Activated CD4-positive, alpha-beta memory T cell treated with anti-CD3 and anti-CD28 coated beads, Interleukin-2, amount 10 ng/mL, durations not matched to agents 7 days and 5 days (primary cell): ENCODE data around the gene DCAF7. TPM values are rescaled to one million over a fixed set of nuclear protein-coding genes. Genes with fewer than 3 reads are reported as not detected.

Source experiments
- CTCF ChIA-PET: fragments of 350-600 bp; sonication (Branson Sonifier 250); formaldehyde crosslinking; loops from one replicate; lab custom pipeline; 2021; ENCODE audit warnings: antibody characterized with exemption, inconsistent platforms; lab: Charles Lee
- POLR2A ChIA-PET: fragments of 350-600 bp; sonication (Branson Sonifier 250); formaldehyde crosslinking; loops from one replicate; lab custom pipeline; 2021; ENCODE audit warnings: antibody characterized with exemption; lab: Charles Lee
- DNase-seq: peaks from one replicate; pipeline ENCODE4 v3.0.0-alpha.2; 2020
- H3K27ac Mint-ChIP-seq: one replicate; pipeline ENCODE4 v1.8.0; 2021; ENCODE audit warnings: mild to moderate bottlenecking, mixed read lengths
- H3K27me3 Mint-ChIP-seq: one replicate; pipeline ENCODE4 v1.8.0; 2021; ENCODE audit warnings: mixed read lengths
- H3K36me3 Mint-ChIP-seq: one replicate; pipeline ENCODE4 v1.8.0; 2021; ENCODE audit warnings: low read depth, mixed read lengths
- H3K4me1 Mint-ChIP-seq: one replicate; pipeline ENCODE4 v1.8.0; 2021; ENCODE audit warnings: mixed read lengths
- H3K4me3 Mint-ChIP-seq: one replicate; pipeline ENCODE4 v1.8.0; 2021; ENCODE audit warnings: mild to moderate bottlenecking, mixed read lengths
- H3K9me3 Mint-ChIP-seq: one replicate; pipeline ENCODE4 v1.8.0; 2021; ENCODE audit warnings: mixed read lengths
- total RNA-seq, 2 experiments: library from RNA; stranded (reverse); gene quantifications; one replicate each; pipeline ENCODE4 v1.2.3, GENCODE V29; 2021

DCAF7 gene
- total RNA-seq, 2 experiments from 2014 or later: 138 to 139 TPM

DNA sequence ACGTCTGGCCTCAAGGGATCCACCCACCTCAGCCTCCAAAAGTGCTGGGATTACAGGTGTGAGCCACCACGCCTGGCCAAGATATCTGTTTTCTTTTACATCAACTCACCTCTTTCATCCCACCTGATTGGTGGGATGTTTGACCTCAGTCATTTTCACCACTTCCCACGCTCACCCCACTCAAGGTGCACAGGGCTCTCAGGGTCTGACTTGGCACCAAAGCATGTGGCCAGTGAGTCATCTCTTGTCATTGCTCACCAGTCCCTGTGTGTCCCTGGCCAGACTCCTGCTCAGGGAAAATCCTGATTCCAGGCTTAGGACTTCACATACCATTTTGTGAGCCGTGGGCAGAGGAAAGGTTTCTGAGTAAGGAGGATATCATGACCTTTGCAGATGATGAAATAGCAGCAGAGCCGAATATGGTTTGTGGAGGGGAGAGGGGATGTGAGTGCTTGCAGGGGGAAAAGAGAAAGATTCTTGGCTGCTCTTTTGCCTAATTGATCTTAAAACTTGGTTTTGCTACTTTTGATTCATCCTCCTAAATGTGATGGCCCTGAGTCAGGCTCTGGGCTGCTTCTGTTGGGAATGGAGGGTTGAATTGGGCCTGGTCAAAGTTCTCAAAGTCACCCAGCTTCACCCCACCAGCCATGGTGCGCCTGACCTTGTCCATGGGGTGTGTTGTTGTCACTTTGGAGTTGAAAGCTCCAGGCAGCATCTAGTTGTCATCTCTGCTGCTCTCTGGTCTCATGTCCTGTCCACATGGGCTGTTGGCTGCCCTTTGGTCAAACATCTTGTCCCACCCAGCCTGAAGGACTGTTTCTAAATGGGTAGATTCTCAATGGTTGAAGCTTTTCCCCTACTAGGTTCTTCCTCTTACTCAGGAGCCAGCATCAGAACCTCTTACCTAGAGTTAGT lies 33.1 kb upstream of the DCAF7 start:
- POLR2A ChIA-PET: no interaction called here
- no peaks in the 10 kb centered on the region for H3K9me3 Mint-ChIP-seq
- no peaks in the 10 kb centered on the region for H3K4me1 Mint-ChIP-seq
- DNase-seq: no peak
- no peak overlapping the region for H3K4me3 Mint-ChIP-seq
- H3K27ac Mint-ChIP-seq: no peak overlapping the region
- CTCF ChIA-PET: no interaction called here
- peaks cover 12% of the 10 kb centered on the region for H3K27me3 Mint-ChIP-seq
- no peaks in the 10 kb centered on the region for H3K36me3 Mint-ChIP-seq

DNA sequence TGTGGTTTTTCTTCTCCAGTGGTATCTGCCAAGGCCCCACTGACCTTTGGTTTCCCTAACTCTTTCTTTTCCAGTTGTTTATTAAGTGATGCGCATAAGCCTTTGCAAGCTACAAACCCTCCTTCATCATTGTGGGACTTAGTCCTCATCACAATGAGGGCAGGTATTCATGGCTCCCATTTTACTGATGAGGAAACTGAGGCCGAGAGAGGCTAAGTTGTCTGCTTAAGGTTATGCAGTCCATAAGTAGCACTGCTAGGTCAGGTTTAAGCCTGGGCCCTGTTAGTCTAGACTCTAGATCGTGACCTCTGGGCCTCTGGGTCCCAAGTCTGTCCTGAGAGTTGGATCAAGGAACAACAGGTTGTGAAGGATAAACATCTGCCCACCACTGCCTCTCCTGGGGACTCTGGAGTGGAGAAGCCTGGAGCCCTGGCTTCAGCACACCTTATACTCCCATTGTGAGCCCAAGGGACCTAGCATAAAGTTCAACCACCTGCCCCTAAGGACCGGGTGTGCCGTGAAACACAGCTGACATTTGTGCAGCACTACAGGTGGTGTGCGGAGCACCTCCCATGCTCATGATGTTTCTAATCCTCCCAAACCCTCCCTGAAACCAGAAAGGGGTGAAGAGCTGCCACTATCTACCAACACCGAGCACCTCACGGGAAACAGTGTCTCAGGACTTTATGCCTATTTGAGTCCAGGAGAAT lies 32.3 kb upstream of the DCAF7 start:
- no peak for DNase-seq
- H3K27me3 Mint-ChIP-seq: peaks cover 12% of the 10 kb centered on the region
- ChIA-PET POLR2A (no interaction called here), CTCF (interaction anchor here (0.6 kb wide), 1 partner anchor 85 kb away, joined by 3 read pairs; no protein-coding TSS in a partner anchor)
- no peak overlapping the region for H3K27ac Mint-ChIP-seq
- H3K9me3 Mint-ChIP-seq: no peaks in the 10 kb centered on the region
- no peaks in the 10 kb centered on the region for H3K4me1 Mint-ChIP-seq
- H3K36me3 Mint-ChIP-seq: no peaks in the 10 kb centered on the region
- H3K4me3 Mint-ChIP-seq: no peak overlapping the region

DNA sequence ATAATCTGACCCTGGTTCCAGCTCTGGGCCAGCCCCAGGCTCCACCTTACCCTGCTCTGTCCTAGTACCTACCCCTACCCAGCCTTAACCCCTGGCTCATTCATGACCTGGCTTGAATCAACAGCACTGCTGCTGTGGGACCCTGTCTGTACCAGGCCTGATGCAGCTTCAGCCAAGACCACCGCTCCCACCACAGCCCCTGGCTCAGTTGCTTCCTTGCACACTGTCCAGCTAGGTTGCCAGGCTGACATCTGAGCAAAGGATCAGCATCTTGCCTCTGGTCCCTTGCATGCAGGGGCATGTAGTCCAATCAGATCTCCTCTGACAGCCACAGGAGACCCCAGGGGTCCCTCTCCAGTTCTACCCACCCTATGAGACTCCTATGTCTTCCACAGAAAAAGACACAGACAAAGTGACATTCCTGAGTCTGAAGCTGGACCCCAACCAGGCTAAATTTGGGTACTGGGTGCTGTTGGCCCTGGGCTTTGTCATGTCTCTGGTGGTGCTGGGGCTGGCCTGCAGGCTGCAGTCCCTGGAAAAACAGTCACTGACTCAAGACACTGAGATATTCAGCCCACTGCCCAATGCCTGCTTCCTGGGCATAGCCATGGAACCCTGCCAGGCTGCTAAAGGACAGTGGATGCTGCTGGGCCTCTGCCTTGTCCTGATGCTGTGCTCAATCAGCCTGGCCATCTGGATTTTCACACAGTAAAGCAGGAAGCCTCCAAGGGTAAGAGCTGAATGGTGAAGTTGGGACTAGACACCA lies 31.0 kb upstream of the DCAF7 start:
- peaks cover 20% of the 10 kb centered on the region for H3K27me3 Mint-ChIP-seq
- POLR2A ChIA-PET: no interaction called here
- DNase-seq: no peak
- peaks cover 6% of the 10 kb centered on the region for H3K4me1 Mint-ChIP-seq
- CTCF ChIA-PET: no interaction called here
- H3K36me3 Mint-ChIP-seq: no peaks in the 10 kb centered on the region
- H3K9me3 Mint-ChIP-seq: no peaks in the 10 kb centered on the region
- H3K4me3 Mint-ChIP-seq: no peak overlapping the region
- no peak overlapping the region for H3K27ac Mint-ChIP-seq

DNA sequence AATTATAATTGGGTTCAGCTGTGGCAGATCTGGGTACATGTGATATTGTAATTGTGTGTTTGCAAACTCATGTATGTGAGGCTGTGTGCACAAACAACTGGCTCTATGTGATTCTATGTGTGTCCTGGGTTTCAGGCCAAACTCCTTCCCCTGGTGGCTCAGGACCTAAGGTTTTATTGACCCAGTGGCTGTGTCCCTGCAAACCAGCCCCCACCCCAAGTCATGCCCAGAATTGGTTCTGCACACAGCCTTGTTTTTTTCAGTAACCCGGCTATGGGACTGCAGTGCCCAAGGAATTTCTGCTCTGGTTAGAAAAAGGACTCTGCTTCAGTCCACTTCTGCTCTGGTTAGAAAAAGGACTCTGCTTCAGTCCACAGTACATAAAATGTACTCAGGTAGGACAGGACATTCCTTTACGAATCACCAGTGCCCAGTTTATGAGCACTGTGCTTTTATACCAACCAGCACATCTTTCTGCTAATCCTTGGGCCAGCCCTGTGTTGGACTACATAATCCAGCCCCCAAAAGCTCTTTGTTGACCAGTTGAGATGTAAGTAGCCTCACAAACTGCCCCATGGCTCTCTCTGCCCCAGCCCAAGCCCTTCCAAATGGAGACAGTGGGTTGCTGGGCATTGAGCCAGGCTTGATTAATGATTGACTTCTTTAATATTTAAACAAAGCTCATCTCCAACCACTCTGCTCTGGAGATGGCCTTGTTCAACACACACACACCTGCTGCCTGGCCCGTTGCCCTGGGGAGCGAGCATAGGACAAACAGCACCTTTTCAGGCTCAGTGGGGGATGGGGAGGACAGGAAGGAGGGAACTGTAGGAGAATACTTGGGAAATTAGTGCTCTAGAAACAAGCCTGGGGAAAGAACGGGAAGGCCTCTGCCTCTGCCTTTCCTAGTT lies 30.1 kb upstream of the DCAF7 start:
- H3K9me3 Mint-ChIP-seq: no peaks in the 10 kb centered on the region
- H3K4me3 Mint-ChIP-seq: no peak overlapping the region
- no peaks in the 10 kb centered on the region for H3K36me3 Mint-ChIP-seq
- peaks cover 6% of the 10 kb centered on the region for H3K4me1 Mint-ChIP-seq
- POLR2A ChIA-PET: interaction anchor here (0.6 kb wide), 1 partner anchor 30 kb away, joined by 3 read pairs; the partner anchor contains the start of gene DCAF7
- CTCF ChIA-PET: no interaction called here
- DNase-seq: no peak
- no peak overlapping the region for H3K27ac Mint-ChIP-seq
- peaks cover 20% of the 10 kb centered on the region for H3K27me3 Mint-ChIP-seq

DNA sequence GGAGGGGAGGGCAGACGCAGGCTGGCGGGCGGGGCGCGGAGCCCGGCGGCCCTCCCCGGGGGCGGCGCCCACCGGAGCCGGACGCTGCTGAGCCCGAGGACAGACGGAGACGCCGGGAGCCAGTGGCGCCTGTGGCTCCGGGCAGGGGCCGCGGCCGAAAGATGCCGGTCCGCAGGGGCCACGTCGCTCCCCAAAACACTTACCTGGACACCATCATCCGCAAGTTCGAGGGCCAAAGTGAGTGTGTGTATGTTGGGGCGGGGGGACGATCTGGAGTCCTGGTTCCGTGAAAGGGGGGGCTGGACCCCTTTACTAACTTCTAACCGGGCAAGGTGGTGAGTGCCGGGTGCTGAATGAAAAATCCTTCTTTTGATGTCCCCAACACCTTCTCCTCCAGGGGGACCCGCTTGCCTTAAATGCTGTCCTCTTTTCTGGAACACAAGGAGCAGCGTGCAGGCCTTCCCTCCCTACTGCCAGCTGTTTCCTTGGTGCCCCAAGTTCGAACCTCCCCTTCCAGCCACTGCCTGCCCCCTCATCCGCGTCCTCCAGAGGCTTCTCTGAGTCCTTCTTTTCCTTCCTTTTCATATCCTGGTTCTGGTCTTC lies 26.9 kb upstream of the DCAF7 start, which contains the start of gene KCNH6:
TSS of gene KCNH6 (plus strand) at position 106 of the 603 bp plus-strand sequence. CDS start at position 162, 56 bp downstream.
- Mint-ChIP-seq H3K4me1 (peaks cover 6% of the 10 kb centered on the region), H3K36me3 (no peaks in the 10 kb centered on the region), H3K27ac (no peak within 1 kb of the TSS), H3K9me3 (no peaks in the 10 kb centered on the region), H3K27me3 (peaks cover 16% of the 10 kb centered on the region), H3K4me3 (no peak within 1 kb of the TSS)
- POLR2A ChIA-PET: interaction anchor here (1.1 to 1.4 kb wide), 2 partner anchors 26 to 99 kb away, joined by 3 to 4 read pairs; partner anchors contain the start of gene MAP3K3
- CTCF ChIA-PET: interaction anchor here (1.0 kb wide), 1 partner anchor 89 kb away, joined by 3 read pairs; no protein-coding TSS in a partner anchor
- DNase-seq: no peak

DNA sequence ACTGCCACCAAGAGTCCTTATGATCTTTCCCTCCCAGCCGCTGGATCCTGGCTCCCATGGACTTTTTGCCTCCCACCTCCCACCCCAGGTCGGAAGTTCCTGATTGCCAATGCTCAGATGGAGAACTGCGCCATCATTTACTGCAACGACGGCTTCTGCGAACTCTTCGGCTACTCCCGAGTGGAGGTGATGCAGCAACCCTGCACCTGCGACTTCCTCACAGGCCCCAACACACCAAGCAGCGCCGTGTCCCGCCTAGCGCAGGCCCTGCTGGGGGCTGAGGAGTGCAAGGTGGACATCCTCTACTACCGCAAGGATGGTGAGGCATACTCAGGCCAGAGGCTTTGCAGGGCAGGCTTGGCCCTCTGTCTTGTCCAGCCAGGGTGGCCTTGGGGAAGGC lies 26.2 kb upstream of the DCAF7 start:
- Mint-ChIP-seq H3K27me3 (peaks cover 16% of the 10 kb centered on the region), H3K4me1 (peaks cover 6% of the 10 kb centered on the region), H3K27ac (no peak overlapping the region), H3K9me3 (no peaks in the 10 kb centered on the region), H3K4me3 (no peak overlapping the region), H3K36me3 (no peaks in the 10 kb centered on the region)
- ChIA-PET POLR2A (no interaction called here), CTCF (no interaction called here)
- DNase-seq: no peak

DNA sequence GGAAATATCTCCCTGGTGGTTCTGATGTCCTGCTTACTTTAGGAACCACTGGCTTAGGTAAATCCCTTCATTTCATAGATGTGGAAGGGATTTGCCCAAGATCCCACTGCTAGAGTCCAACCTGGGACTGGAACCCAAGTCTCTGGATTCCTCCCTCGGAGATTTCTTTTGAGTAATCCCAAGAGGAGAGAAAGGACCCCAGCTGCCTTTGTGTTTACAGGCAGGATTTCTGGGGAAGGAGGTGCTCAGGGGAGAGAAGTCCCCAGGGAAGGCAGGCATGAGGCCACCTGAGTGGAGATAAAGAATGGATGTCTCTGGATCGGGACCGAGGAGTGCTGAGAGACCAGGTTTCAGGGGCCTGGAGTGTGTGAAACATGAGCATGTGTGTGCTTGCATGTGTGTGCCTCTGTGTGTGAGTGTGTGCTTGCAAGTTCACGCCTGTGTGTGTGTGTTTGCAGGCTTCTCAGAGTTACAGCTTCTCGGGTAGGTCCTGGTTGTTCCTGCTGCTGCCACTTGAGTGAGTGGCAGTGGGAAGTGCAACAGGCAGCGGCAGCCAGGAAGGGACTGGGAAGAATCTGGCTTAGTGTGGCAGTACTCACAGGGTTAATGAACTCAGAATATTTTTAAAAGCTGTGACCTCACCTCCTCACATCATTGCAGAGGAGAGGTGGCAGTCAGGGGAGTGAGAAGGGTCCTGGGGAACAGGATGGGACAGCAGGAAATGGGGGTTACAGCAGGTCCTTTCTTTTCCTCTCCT lies 24.9 kb upstream of the DCAF7 start:
- ChIA-PET POLR2A (no interaction called here), CTCF (no interaction called here)
- Mint-ChIP-seq H3K4me3 (no peak overlapping the region), H3K27ac (no peak overlapping the region), H3K9me3 (no peaks in the 10 kb centered on the region), H3K36me3 (no peaks in the 10 kb centered on the region), H3K4me1 (peaks cover 6% of the 10 kb centered on the region), H3K27me3 (peaks cover 16% of the 10 kb centered on the region)
- no peak for DNase-seq

DNA sequence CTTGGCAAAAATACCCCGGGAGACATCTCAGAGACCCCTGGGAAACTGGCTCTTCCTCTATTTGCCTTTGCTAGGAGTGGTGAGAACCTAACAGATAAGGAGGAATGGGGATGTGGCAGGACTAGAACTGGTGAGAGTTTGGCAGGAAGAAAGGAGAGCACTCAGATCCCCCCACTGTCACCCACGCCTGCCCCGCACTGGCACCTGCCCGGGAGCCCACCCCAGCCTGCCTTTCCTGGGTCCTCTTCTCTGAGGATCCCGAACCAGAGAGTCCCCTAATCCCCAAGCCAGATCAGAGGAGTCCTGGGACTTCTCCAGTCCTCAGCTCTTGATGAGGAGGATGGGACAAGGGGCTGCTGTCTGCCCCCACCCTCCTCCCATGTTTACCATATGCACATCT lies 23.4 kb upstream of the DCAF7 start:
- Mint-ChIP-seq H3K27me3 (peaks cover 11% of the 10 kb centered on the region), H3K36me3 (no peaks in the 10 kb centered on the region), H3K9me3 (no peaks in the 10 kb centered on the region), H3K27ac (no peak overlapping the region), H3K4me1 (peaks cover 6% of the 10 kb centered on the region), H3K4me3 (no peak overlapping the region)
- ChIA-PET POLR2A (no interaction called here), CTCF (interaction anchor here (0.6 kb wide), 1 partner anchor 76 kb away, joined by 3 read pairs; no protein-coding TSS in a partner anchor)
- no peak for DNase-seq

DNA sequence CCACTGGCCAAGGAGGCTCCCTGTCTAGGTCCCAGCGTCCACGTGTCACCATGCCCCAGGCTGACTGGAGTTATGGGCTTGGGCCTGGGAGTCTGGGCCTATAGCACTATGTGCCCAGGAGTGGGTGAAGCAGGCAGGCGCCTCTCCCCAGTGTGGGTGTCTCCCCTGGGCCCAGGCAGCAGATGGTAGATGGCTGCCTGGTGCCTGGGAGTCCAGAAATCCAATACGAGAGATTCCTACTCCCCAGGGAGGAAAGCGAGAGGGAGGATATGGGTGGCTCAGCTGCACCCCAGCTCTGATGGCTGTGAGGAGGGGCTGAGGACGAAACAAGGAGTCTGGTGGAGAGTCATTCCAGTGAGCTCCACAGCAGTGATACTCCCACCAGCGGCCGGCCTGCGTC lies 22.1 kb upstream of the DCAF7 start:
- Mint-ChIP-seq H3K27me3 (peaks cover 8% of the 10 kb centered on the region), H3K27ac (no peak overlapping the region), H3K36me3 (no peaks in the 10 kb centered on the region), H3K9me3 (no peaks in the 10 kb centered on the region), H3K4me3 (no peak overlapping the region), H3K4me1 (peaks cover 6% of the 10 kb centered on the region)
- DNase-seq: no peak
- ChIA-PET POLR2A (no interaction called here), CTCF (no interaction called here)

DNA sequence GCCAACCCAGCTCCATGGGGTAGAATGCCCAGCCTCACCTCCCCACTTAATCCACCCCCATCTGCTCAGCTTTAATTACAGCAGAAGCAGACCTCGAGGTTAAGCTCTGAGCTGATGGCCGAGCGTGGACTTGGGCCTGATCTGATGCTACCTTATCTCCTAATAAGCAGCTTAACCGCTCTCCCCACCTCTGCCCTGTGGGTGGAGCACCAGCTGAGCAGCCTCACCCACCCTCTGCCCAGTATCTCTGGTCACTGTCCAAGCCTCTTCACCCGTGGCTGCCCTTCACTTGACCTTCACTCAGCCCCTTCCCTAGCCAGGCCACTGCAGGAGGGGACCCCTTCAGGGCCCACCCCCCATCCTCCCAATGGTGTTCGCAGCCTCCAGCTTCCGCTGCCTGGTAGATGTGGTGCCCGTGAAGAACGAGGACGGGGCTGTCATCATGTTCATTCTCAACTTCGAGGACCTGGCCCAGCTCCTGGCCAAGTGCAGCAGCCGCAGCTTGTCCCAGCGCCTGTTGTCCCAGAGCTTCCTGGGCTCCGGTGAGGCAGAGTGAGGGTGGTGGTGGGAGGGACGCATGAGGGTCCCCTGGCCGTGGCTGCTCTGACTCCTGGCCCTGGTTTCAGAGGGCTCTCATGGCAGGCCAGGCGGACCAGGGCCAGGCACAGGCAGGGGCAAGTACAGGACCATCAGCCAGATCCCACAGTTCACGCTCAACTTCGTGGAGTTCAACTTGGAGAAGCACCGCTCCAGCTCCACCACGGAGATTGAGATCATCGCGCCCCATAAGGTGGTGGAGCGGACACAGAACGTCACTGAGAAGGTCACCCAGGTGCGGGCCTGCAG lies 20.3 kb upstream of the DCAF7 start:
- ChIA-PET POLR2A (no interaction called here), CTCF (no interaction called here)
- no peaks in the 10 kb centered on the region for H3K9me3 Mint-ChIP-seq
- no peak overlapping the region for H3K27ac Mint-ChIP-seq
- H3K27me3 Mint-ChIP-seq: no peaks in the 10 kb centered on the region
- no peak for DNase-seq
- H3K4me1 Mint-ChIP-seq: no peaks in the 10 kb centered on the region
- no peaks in the 10 kb centered on the region for H3K36me3 Mint-ChIP-seq
- H3K4me3 Mint-ChIP-seq: no peak overlapping the region
